Tibial nerve (tissue), 4 donors: ENCODE measurements around the gene GALNT3. TPM values are rescaled to one million over a fixed set of nuclear protein-coding genes. Genes with fewer than 3 reads are reported as not detected.

Experiments used
- DNase-seq, 2 donors: peaks; one replicate each; pipeline ENCODE4 v3.0.0-alpha.2; 2019; ENCODE audit warnings: low spot score in 2 of 2
- H3K27ac ChIP-seq, 4 donors: fragments of 200-600 bp; sonication (generic) in 3 of 4; one replicate each; pipeline ENCODE4 v1.5.1; 2017 to 2019; ENCODE audit warnings: mild to moderate bottlenecking in 1 of 4
- H3K27me3 ChIP-seq, 2 donors: fragments of 200-600 bp; sonication (generic) in 1 of 2; one replicate each; pipeline versions ENCODE4 v1.5.1 to v1.6.0; 2017 to 2019
- H3K36me3 ChIP-seq, 3 donors: fragments of 200-600 bp; sonication (generic); one replicate each; pipeline ENCODE4 v1.5.1; 2018 to 2019
- H3K4me1 ChIP-seq, 4 donors: fragments of 200-600 bp; sonication (generic) in 3 of 4; one replicate each; pipeline ENCODE4 v1.5.1; 2017 to 2019
- H3K4me3 ChIP-seq, 4 donors: fragments of 200-600 bp; sonication (generic) in 3 of 4; one replicate each; pipeline ENCODE4 v1.5.1; 2017 to 2019; ENCODE audit warnings: mild to moderate bottlenecking in 1 of 4, moderate library complexity in 1 of 4
- H3K9me3 ChIP-seq, 4 donors: fragments of 200-600 bp; sonication (generic) in 3 of 4; one replicate each; pipeline ENCODE4 v1.5.1; 2017 to 2019
- EP300 ChIP-seq, 2 donors: sonication (generic); formaldehyde crosslinking; IDR thresholded peaks; one replicate each; pipeline ENCODE4 v1.6.1; 2017; ENCODE audit warnings: antibody characterized with exemption in 2 of 2, mild to moderate bottlenecking in 1 of 2
- POLR2A ChIP-seq, 2 donors: fragments of 450-650 bp; IDR thresholded peaks; one replicate each; pipeline ENCODE4 v1.6.1; 2017; ENCODE audit warnings: antibody characterized with exemption in 2 of 2, mild to moderate bottlenecking in 2 of 2, moderate library complexity in 2 of 2
- WGBS, 2 donors: methylation state at CpG; one replicate each; pipeline ENCODE4 v1.1.5; 2018; 5-methylcytosine and 5-hydroxymethylcytosine counted together
- total RNA-seq, 4 donors: library from RNA; depleted of rRNA; stranded (reverse); fragments of >200 nt; gene quantifications; one replicate each; pipeline ENCODE4 v1.1.0, GENCODE V29; 2016
- TF ChIP-seq, protein P1 (sequence below), 5 experiments: fragments of 200-600 bp in 3 of 5; fragments of 450-650 bp in 2 of 5; sonication (generic) in 3 of 5; IDR thresholded peaks; one replicate each; pipeline ENCODE4 v1.5.1; 2016 to 2019; ENCODE audit warnings: antibody characterized with exemption in 5 of 5, mild to moderate bottlenecking in 3 of 5, moderate library complexity in 2 of 5

Gene GALNT3
- total RNA-seq, 4 donors from 2014 or later = 1.0 to 7.9 (median 2.6) TPM

DNA sequence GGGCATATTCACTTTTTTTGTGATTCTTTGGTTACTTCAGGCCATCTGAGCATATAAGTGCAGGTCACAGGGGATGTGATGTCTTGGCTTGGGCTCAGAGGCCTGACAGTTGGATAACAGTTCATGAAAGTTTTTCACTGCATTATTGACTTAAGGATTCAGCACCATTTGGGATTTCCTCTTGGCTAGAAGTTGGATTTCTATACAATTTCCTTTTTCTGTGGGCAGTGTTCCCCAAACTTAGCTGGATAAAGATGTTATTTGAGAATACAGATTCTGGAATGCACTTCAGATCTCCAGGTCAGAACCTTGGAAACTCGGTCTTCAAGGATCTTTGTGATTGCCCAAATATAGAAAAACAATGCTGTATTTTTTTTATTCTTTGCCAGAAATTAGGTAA is 78.0 kb downstream of the GALNT3 start:
- Histone ChIP-seq H3K4me1 (no peaks in the 10 kb centered on the region), H3K36me3 (no peaks in the 10 kb centered on the region), H3K4me3 (no peak overlapping the region), H3K27ac (no peak overlapping the region), H3K9me3 (peaks cover 0 to 7% (median 0%) of the 10 kb centered on the region in 4 donors), H3K27me3 (no peaks in the 10 kb centered on the region)
- TF ChIP-seq, protein P1, sequence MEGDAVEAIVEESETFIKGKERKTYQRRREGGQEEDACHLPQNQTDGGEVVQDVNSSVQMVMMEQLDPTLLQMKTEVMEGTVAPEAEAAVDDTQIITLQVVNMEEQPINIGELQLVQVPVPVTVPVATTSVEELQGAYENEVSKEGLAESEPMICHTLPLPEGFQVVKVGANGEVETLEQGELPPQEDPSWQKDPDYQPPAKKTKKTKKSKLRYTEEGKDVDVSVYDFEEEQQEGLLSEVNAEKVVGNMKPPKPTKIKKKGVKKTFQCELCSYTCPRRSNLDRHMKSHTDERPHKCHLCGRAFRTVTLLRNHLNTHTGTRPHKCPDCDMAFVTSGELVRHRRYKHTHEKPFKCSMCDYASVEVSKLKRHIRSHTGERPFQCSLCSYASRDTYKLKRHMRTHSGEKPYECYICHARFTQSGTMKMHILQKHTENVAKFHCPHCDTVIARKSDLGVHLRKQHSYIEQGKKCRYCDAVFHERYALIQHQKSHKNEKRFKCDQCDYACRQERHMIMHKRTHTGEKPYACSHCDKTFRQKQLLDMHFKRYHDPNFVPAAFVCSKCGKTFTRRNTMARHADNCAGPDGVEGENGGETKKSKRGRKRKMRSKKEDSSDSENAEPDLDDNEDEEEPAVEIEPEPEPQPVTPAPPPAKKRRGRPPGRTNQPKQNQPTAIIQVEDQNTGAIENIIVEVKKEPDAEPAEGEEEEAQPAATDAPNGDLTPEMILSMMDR (IDR thresholded peaks at IDR 0.05) = no peak
- TF ChIP-seq EP300 (IDR thresholded peaks at IDR 0.05) (no peak), POLR2A (IDR thresholded peaks at IDR 0.05) (no peak)
- no peak for DNase-seq
- 44 to 47% methylated on average over 1 of the region's 1 CpG for WGBS, 2 donors

DNA sequence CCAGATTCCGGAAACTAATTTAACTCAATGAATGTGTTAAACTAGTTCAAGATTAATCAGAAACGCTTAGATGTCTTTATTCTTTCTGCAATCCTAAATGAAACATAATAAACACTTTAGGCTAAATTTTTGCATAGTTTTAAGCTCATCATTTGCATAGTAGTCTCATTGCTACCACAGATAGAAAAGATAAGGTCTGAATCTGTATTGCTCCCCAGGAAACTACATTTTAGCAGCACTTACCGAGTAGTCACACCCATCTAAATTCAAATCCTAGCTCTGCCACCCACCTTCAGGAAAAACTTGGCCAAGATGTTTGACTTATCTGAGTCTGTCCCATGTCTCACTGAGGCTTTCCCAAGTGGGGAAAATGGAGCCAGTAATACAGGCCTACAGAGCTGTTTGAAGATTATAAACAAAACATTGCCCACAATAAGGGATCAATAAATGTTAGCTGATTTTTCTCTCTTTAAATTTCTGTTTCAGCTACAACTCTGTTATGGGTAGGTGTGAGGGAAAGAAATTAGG is 87.0 kb downstream of the GALNT3 start:
- no peak overlapping the region for H3K4me3 ChIP-seq
- H3K27me3 ChIP-seq = no peaks in the 10 kb centered on the region
- no peaks in the 10 kb centered on the region for H3K4me1 ChIP-seq
- no peak overlapping the region for H3K27ac ChIP-seq
- no peaks in the 10 kb centered on the region for H3K36me3 ChIP-seq
- 80 to 83% methylated on average over 3 of the region's 3 CpGs for WGBS, 2 donors
- no peak for TF ChIP-seq POLR2A (IDR thresholded peaks at IDR 0.05)
- no peak for TF ChIP-seq EP300 (IDR thresholded peaks at IDR 0.05)
- TF ChIP-seq, protein P1 (IDR thresholded peaks at IDR 0.05) = no peak
- DNase-seq = no peak
- H3K9me3 ChIP-seq = peaks cover 0 to under 1% (median 0%) of the 10 kb centered on the region in 4 donors

DNA sequence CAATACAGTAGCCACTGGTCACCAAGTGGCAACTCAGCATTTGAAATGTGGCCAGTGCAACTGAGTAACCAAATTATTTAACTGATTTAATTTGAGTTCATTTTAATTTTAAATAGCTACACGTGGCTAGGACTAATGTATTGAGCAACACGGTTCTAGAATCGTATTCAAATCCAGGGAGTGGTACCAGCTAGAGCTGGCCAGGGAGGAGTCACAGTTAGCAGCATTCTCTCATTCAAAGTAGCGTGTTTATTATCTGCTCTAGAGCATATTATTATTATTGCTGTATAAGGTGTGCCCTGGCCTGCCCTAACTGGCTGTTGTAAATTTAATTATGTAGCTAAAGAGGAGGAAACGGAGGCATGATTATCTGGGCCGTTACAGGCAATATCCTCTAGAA is 92.9 kb downstream of the GALNT3 start:
- DNase-seq = no peak
- Histone ChIP-seq H3K9me3 (no peaks in the 10 kb centered on the region), H3K4me3 (no peak overlapping the region), H3K27ac (no peak overlapping the region), H3K27me3 (no peaks in the 10 kb centered on the region), H3K36me3 (no peaks in the 10 kb centered on the region), H3K4me1 (peaks cover 0 to 9% (median 0%) of the 10 kb centered on the region in 4 donors)
- WGBS, 2 donors = 81 to 88% methylated on average over 6 of the region's 6 CpGs
- TF ChIP-seq, protein P1 (IDR thresholded peaks at IDR 0.05) = no peak
- TF ChIP-seq EP300 (IDR thresholded peaks at IDR 0.05) = no peak
- TF ChIP-seq POLR2A (IDR thresholded peaks at IDR 0.05) = no peak

DNA sequence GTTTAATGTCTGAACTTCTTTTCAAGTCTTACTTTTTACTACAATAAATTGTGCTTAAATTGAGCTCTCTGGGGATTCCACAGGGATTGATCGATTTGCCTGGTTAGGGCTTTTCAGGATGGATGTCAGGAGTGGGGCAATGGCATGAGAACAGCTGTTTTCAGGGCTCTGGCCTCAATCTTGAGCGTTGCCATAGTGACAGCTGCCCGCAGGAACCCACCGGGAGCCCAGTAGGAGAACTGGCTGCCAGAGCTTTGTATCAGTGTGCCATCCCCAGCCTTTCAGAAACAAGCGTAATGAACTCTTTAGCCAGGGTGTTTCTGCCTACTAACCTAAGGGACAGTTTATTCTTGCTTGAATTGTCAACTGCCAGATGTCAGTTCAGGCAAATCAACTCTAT is 93.5 kb downstream of the GALNT3 start:
- H3K4me1 ChIP-seq = peaks cover 0 to 9% (median 0%) of the 10 kb centered on the region in 4 donors
- H3K27me3 ChIP-seq = no peaks in the 10 kb centered on the region
- H3K4me3 ChIP-seq = no peak overlapping the region
- H3K27ac ChIP-seq = no peak overlapping the region
- TF ChIP-seq EP300 (IDR thresholded peaks at IDR 0.05) (no peak), POLR2A (IDR thresholded peaks at IDR 0.05) (no peak)
- TF ChIP-seq, protein P1 (IDR thresholded peaks at IDR 0.05) = no peak
- 70 to 71% methylated on average over 5 of the region's 5 CpGs for WGBS, 2 donors
- no peaks in the 10 kb centered on the region for H3K9me3 ChIP-seq
- DNase-seq = no peak
- H3K36me3 ChIP-seq = no peaks in the 10 kb centered on the region

DNA sequence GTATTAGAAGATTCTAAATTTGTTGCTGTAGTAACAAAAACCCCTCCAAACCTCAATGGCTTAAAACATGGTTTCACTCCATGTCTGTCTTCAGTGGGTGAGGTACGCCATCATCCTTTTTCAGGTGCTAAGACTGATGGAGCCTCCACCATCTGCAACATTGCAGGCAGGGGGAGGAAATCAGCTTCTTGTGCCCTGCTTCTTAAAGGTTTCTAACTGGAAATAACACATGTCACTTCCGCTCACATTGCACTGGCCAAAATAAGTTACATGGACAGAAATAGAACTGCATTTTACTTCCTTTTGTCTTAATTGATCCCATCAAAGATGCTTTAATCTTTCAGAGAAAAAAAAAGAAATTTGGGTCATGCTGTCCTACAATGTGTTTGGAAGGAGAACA is 94.1 kb downstream of the GALNT3 start:
- Histone ChIP-seq H3K9me3 (no peaks in the 10 kb centered on the region), H3K36me3 (no peaks in the 10 kb centered on the region), H3K4me3 (no peak overlapping the region), H3K4me1 (peaks cover 0 to 9% (median 0%) of the 10 kb centered on the region in 4 donors), H3K27me3 (no peaks in the 10 kb centered on the region), H3K27ac (no peak overlapping the region)
- no peak for TF ChIP-seq EP300 (IDR thresholded peaks at IDR 0.05)
- TF ChIP-seq, protein P1 (IDR thresholded peaks at IDR 0.05) = no peak
- TF ChIP-seq POLR2A (IDR thresholded peaks at IDR 0.05) = no peak
- DNase-seq = no peak
- 92 to 94% methylated on average over 2 of the region's 2 CpGs for WGBS, 2 donors
